HepG2 (cell line): ENCODE results near the gene SPON2. TPM values are rescaled to one million over a fixed set of nuclear protein-coding genes. Genes with fewer than 3 reads are reported as not detected.

ENCODE experiments used
- ATF7 ChIP-seq, 2 experiments: fragments of 450-650 bp in 1 of 2; sonication (generic) in 1 of 2; formaldehyde crosslinking in 1 of 2; IDR thresholded peaks; 2 replicates each; pipeline versions ENCODE4 v1.4.0 to v1.6.1; 2016 to 2020; ENCODE audit warnings: antibody characterized with exemption in 1 of 2, mild to moderate bottlenecking in 1 of 2, missing genetic modification reagents in 1 of 2
- ATRX ChIP-seq: sonication (generic); formaldehyde crosslinking; IDR thresholded peaks from 2 replicates; pipeline ENCODE4 v1.4.0; 2020; ENCODE audit warnings: missing genetic modification reagents, borderline replicate concordance
- ERF ChIP-seq: IDR thresholded peaks from 2 replicates; pipeline ENCODE4 v1.6.1; 2018; ENCODE audit warnings: missing biosample characterization, missing genetic modification reagents
- FOXO4 ChIP-seq: sonication (generic); formaldehyde crosslinking; conservative IDR thresholded peaks from 2 replicates; pipeline ENCODE4 v1.8.1; 2023; ENCODE audit warnings: missing genetic modification reagents
- IRX3 ChIP-seq: sonication (generic); formaldehyde crosslinking; IDR thresholded peaks from 2 replicates; pipeline ENCODE4 v1.8.1; 2023; ENCODE audit warnings: mild to moderate bottlenecking, low read depth, missing genetic modification reagents, borderline replicate concordance
- ISX ChIP-seq: sonication (generic); formaldehyde crosslinking; conservative IDR thresholded peaks from 2 replicates; pipeline ENCODE4 v1.5.0; 2020; ENCODE audit warnings: missing genetic modification reagents
- KDM3A ChIP-seq: IDR thresholded peaks from 2 replicates; pipeline ENCODE4 v1.6.1; 2018; ENCODE audit warnings: low read depth, missing compliant biosample characterization
- MED1 ChIP-seq: sonication (generic); formaldehyde crosslinking; IDR thresholded peaks from 2 replicates; pipeline ENCODE4 v1.4.0; 2020; ENCODE audit warnings: missing genetic modification reagents
- MED13 ChIP-seq: sonication (generic); formaldehyde crosslinking; IDR thresholded peaks from 2 replicates; pipeline ENCODE4 v1.5.0; 2020; ENCODE audit warnings: missing genetic modification reagents
- MYNN ChIP-seq: sonication (generic); formaldehyde crosslinking; IDR thresholded peaks from 2 replicates; pipeline ENCODE4 v1.4.0; 2020; ENCODE audit warnings: mild to moderate bottlenecking, low read depth, missing genetic modification reagents
- TARDBP ChIP-seq: sonication (generic); formaldehyde crosslinking; IDR thresholded peaks from 2 replicates; pipeline ENCODE4 v1.8.0; 2022; ENCODE audit warnings: mild to moderate bottlenecking, missing genetic modification reagents
- TBX3 ChIP-seq: fragments of 450-650 bp; IDR thresholded peaks from 2 replicates; pipeline ENCODE4 v1.6.1; 2017; ENCODE audit warnings: antibody characterized with exemption, mild to moderate bottlenecking, inconsistent platforms, borderline replicate concordance
- ZBTB39 ChIP-seq: sonication (generic); formaldehyde crosslinking; IDR thresholded peaks from 2 replicates; pipeline ENCODE4 v1.5.0; 2020; ENCODE audit warnings: missing genetic modification reagents
- ZNF101 ChIP-seq: sonication (generic); formaldehyde crosslinking; IDR thresholded peaks from 2 replicates; pipeline ENCODE4 v1.4.0; 2020; ENCODE audit warnings: mild to moderate bottlenecking, low read depth, missing genetic modification reagents, borderline replicate concordance
- ZNF274 ChIP-seq: sonication (generic); formaldehyde crosslinking; IDR thresholded peaks from 2 replicates; pipeline ENCODE4 v1.5.1; 2020; ENCODE audit warnings: mild to moderate bottlenecking, missing genetic modification reagents
- ZNF30 ChIP-seq: sonication (generic); formaldehyde crosslinking; IDR thresholded peaks from 2 replicates; pipeline ENCODE4 v1.5.0; 2020; ENCODE audit warnings: mild to moderate bottlenecking, missing genetic modification reagents
- ZNF501 ChIP-seq: sonication (generic); formaldehyde crosslinking; IDR thresholded peaks from 2 replicates; pipeline ENCODE4 v1.5.1; 2020; ENCODE audit warnings: mild to moderate bottlenecking, moderate library complexity, missing genetic modification reagents
- ZNF567 ChIP-seq: sonication (generic); formaldehyde crosslinking; IDR thresholded peaks from 2 replicates; pipeline ENCODE4 v1.8.1; 2023; ENCODE audit warnings: mild to moderate bottlenecking, missing genetic modification reagents, borderline replicate concordance
- ZNF773 ChIP-seq: sonication (generic); formaldehyde crosslinking; IDR thresholded peaks from 2 replicates; pipeline ENCODE4 v1.4.0; 2020; ENCODE audit warnings: missing genetic modification reagents, borderline replicate concordance
- ZNF781 ChIP-seq: sonication (generic); formaldehyde crosslinking; IDR thresholded peaks from 2 replicates; pipeline ENCODE4 v1.5.1; 2020; ENCODE audit warnings: borderline replicate concordance, mild to moderate bottlenecking, missing genetic modification reagents; ENCODE audit errors: not compliant biosample characterization
- ZNF788 ChIP-seq: sonication (generic); formaldehyde crosslinking; IDR thresholded peaks from 2 replicates; pipeline ENCODE4 v1.5.0; 2020; ENCODE audit warnings: mild to moderate bottlenecking, missing genetic modification reagents, borderline replicate concordance
- ZNF839 ChIP-seq: sonication (generic); formaldehyde crosslinking; IDR thresholded peaks from 2 replicates; pipeline ENCODE4 v1.4.0; 2020; ENCODE audit warnings: missing genetic modification reagents, mild to moderate bottlenecking, borderline replicate concordance
- ZNF891 ChIP-seq: sonication (generic); formaldehyde crosslinking; IDR thresholded peaks from 2 replicates; pipeline ENCODE4 v1.5.0; 2020; ENCODE audit warnings: mild to moderate bottlenecking, missing genetic modification reagents
- polyA plus RNA-seq, 8 experiments: library from polyadenylated mRNA; depleted of rRNA in 3 of 8; stranded (reverse) in 7 of 8; unstranded in 1 of 8; fragments of >200 nt; fragmentation: Illumina TruSeq in 4 of 8; extraction: Trizol in 4 of 8; gene quantifications; 2 replicates each; pipeline versions ENCODE4 v1.2.1 to v1.2.3, GENCODE V29; 2011 to 2016; ENCODE audit warnings: low read depth in 4 of 8, missing spikeins in 1 of 8, mixed read lengths in 1 of 8; ENCODE audit not compliant: insufficient read depth in 1 of 8
- total RNA-seq, 5 experiments: library from RNA; depleted of rRNA; stranded (reverse); fragments of >200 nt; fragmentation: Illumina TruSeq; extraction: Trizol; gene quantifications; 2 replicates each; pipeline ENCODE4 v1.2.3, GENCODE V29; 2016; ENCODE audit warnings: low read depth in 1 of 5
- TF ChIP-seq, protein P1 (sequence below): IDR thresholded peaks from 2 replicates; pipeline ENCODE4 v1.6.1; 2018; ENCODE audit warnings: missing genetic modification reagents

The SPON2 gene
- total and polyA plus RNA-seq, 2 of the 13 experiments (the other 11 are each of a cell fraction or from before 2014, with no cell fraction given): 17.4 to 55.2 TPM

- TF ChIP-seq ATF7 (IDR thresholded peaks at IDR 0.05) (no peak), ATF7 (CRISPR knock-in tag; IDR thresholded peaks at IDR 0.05) (no peak), ZNF274 (no peak), MYNN (CRISPR knock-in tag) (no peak), ZNF30 (CRISPR knock-in tag) (no peak), ERF (no peak), TARDBP (CRISPR knock-in tag) (no peak), ZNF839 (CRISPR knock-in tag) (no peak), ZNF501 (CRISPR knock-in tag) (peak; percentile 45; the same call in 1 of the 2 replicates), ZNF788 (CRISPR knock-in tag) (no peak), ZNF567 (CRISPR knock-in tag) (no peak), KDM3A (CRISPR knock-in tag) (no peak), ZNF773 (CRISPR knock-in tag) (no peak), MED1 (0 out of 2 replicates have a peak, but pooled peaks have one; percentile 4), ZNF891 (CRISPR knock-in tag) (peak; percentile 37; the same call in 1 of the 2 replicates), ATRX (no peak), MED13 (no peak), ZNF781 (CRISPR knock-in tag) (no peak), ISX (CRISPR knock-in tag) (no peak), FOXO4 (no peak), ZBTB39 (CRISPR knock-in tag) (no peak), TBX3 (no peak), ZNF101 (no peak), IRX3 (no peak)
- TF ChIP-seq, protein P1, sequence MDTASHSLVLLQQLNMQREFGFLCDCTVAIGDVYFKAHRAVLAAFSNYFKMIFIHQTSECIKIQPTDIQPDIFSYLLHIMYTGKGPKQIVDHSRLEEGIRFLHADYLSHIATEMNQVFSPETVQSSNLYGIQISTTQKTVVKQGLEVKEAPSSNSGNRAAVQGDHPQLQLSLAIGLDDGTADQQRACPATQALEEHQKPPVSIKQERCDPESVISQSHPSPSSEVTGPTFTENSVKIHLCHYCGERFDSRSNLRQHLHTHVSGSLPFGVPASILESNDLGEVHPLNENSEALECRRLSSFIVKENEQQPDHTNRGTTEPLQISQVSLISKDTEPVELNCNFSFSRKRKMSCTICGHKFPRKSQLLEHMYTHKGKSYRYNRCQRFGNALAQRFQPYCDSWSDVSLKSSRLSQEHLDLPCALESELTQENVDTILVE: no peak
These were observed 781 bp upstream of the SPON2 start (continued) for GRCh38 chr4:1172971-1173757.
